ENCODE data around the gene TRNP1. TPM values are rescaled to one million over a fixed set of nuclear protein-coding genes. Genes with fewer than 3 reads are reported as not detected.

Gene TRNP1
- total RNA-seq, 2 donors from 2014 or later, result 14.3 to 21.2 TPM

GRCh38 chr1:27009601-27010197 is 16.2 kb downstream of the TRNP1 start:
- peaks cover 20% of the 10 kb centered on the region for H3K36me3 ChIP-seq (ENCODE audit: control insufficient read depth, insufficient read depth, low read length)
- H3K27me3 Mint-ChIP-seq (ENCODE audit: insufficient read depth), result no peaks in the 10 kb centered on the region
- peak overlapping the region; percentile 74 for H3K27ac Mint-ChIP-seq
- peak; percentile 65 for DNase-seq
- H3K27me3 ChIP-seq (ENCODE audit: control insufficient read depth, insufficient read depth, low read length, poor library complexity, severe bottlenecking), result no peaks in the 10 kb centered on the region
- 76 to 98% methylated on average over 5 to 6 of the region's 6 CpGs for WGBS, 2 experiments (ENCODE audit: insufficient coverage in 1 of 2, insufficient read length in 1 of 2)
- H3K9ac ChIP-seq (ENCODE audit: extremely low read depth, low read length, poor library complexity, severe bottlenecking), result no peak overlapping the region
- H3K4me3 ChIP-seq (ENCODE audit: low read length), result peak overlapping the region; percentile 81
- H3K27ac ChIP-seq (ENCODE audit: low read depth, low read length), result no peak overlapping the region
- peaks cover 41% of the 10 kb centered on the region for H3K4me1 Mint-ChIP-seq
- H3K36me3 Mint-ChIP-seq (ENCODE audit: low read depth), result peaks cover 11% of the 10 kb centered on the region
- peak overlapping the region; percentile 74 for H3K4me3 Mint-ChIP-seq
- no peaks in the 10 kb centered on the region for H3K9me3 ChIP-seq (ENCODE audit: control insufficient read depth, low read length)
- H3K4me1 ChIP-seq (ENCODE audit: control insufficient read depth, insufficient read depth, low read length), result peaks cover 23% of the 10 kb centered on the region
- no peaks in the 10 kb centered on the region for H3K9me3 Mint-ChIP-seq
- TF ChIP-seq, protein P1, sequence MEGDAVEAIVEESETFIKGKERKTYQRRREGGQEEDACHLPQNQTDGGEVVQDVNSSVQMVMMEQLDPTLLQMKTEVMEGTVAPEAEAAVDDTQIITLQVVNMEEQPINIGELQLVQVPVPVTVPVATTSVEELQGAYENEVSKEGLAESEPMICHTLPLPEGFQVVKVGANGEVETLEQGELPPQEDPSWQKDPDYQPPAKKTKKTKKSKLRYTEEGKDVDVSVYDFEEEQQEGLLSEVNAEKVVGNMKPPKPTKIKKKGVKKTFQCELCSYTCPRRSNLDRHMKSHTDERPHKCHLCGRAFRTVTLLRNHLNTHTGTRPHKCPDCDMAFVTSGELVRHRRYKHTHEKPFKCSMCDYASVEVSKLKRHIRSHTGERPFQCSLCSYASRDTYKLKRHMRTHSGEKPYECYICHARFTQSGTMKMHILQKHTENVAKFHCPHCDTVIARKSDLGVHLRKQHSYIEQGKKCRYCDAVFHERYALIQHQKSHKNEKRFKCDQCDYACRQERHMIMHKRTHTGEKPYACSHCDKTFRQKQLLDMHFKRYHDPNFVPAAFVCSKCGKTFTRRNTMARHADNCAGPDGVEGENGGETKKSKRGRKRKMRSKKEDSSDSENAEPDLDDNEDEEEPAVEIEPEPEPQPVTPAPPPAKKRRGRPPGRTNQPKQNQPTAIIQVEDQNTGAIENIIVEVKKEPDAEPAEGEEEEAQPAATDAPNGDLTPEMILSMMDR (conservative IDR thresholded peaks at IDR 0.05), result no peak

- Histone ChIP-seq H3K27ac (ENCODE audit: low read depth, low read length) (no peak overlapping the region), H3K4me1 (ENCODE audit: control insufficient read depth, insufficient read depth, low read length) (peaks cover 19% of the 10 kb centered on the region), H3K9me3 (ENCODE audit: control insufficient read depth, low read length) (no peaks in the 10 kb centered on the region), H3K27me3 (ENCODE audit: control insufficient read depth, insufficient read depth, low read length, poor library complexity, severe bottlenecking) (no peaks in the 10 kb centered on the region), H3K36me3 (ENCODE audit: control insufficient read depth, insufficient read depth, low read length) (peaks cover 13% of the 10 kb centered on the region), H3K4me3 (ENCODE audit: low read length) (peak overlapping the region; percentile 81), H3K9ac (ENCODE audit: extremely low read depth, low read length, poor library complexity, severe bottlenecking) (peak overlapping the region; percentile 69)
- 57 to 62% methylated on average over 3 to 5 of the region's 5 CpGs for WGBS, 2 experiments (ENCODE audit: insufficient coverage in 1 of 2, insufficient read length in 1 of 2)
- TF ChIP-seq, protein P1 (conservative IDR thresholded peaks at IDR 0.05), result no peak
- H3K4me1 Mint-ChIP-seq, result peaks cover 38% of the 10 kb centered on the region
- DNase-seq, result no peak
- H3K9me3 Mint-ChIP-seq, result no peaks in the 10 kb centered on the region
- peak overlapping the region; percentile 85 for H3K27ac Mint-ChIP-seq
- H3K4me3 Mint-ChIP-seq, result peak overlapping the region; percentile 74
- H3K27me3 Mint-ChIP-seq (ENCODE audit: insufficient read depth), result no peaks in the 10 kb centered on the region
- H3K36me3 Mint-ChIP-seq (ENCODE audit: low read depth), result peaks cover 8% of the 10 kb centered on the region
Measured at GRCh38 chr1:27010226-27010994, 16.9 kb downstream of the TRNP1 start.

DNA sequence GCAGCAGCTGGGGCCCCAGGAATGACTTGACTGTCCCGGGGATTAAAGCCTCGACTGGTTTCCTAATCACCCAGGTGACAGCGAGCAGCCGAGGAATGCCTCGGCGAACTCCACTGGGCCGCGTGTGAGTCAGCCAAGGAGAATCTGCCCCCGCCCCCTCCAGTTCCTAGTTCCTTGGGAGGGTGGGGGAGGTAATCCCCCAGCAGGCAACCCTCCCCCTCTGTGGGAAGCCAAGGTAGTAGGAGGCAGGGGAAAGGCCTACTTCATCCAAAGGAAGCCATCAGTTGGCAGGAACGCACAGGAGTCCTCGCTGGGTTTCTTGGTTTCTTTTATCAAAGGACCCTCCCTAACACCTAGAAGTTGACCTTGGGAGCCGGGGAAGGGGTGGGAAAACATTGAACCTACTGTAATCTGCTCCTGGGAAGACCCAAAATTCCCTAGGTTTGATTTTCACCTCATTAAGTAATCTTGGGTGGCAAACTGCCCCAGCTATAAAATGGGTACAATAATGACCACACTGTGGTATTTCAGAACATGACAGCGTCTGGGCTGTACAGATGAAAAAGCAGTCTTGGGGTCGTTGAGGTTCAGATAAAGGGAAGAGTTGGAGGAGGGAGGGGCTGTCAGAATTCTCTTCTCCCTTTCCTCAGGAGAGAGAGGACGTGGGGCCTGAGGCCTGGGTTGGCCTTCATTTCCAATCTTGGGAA is 17.7 kb downstream of the TRNP1 start:
- Mint-ChIP-seq H3K4me1 (peaks cover 38% of the 10 kb centered on the region), H3K27ac (peak overlapping the region; percentile 87), H3K9me3 (no peaks in the 10 kb centered on the region), H3K27me3 (ENCODE audit: insufficient read depth) (no peaks in the 10 kb centered on the region), H3K36me3 (ENCODE audit: low read depth) (peaks cover 5% of the 10 kb centered on the region), H3K4me3 (peak overlapping the region; percentile 74)
- H3K9me3 ChIP-seq (ENCODE audit: control insufficient read depth, low read length), result no peaks in the 10 kb centered on the region
- no peak overlapping the region for H3K27ac ChIP-seq (ENCODE audit: low read depth, low read length)
- H3K9ac ChIP-seq (ENCODE audit: extremely low read depth, low read length, poor library complexity, severe bottlenecking), result peak overlapping the region; percentile 69
- 2 to 7% methylated on average over 6 to 15 of the region's 15 CpGs for WGBS, 2 experiments (ENCODE audit: insufficient coverage in 1 of 2, insufficient read length in 1 of 2)
- peaks cover 19% of the 10 kb centered on the region for H3K4me1 ChIP-seq (ENCODE audit: control insufficient read depth, insufficient read depth, low read length)
- H3K36me3 ChIP-seq (ENCODE audit: control insufficient read depth, insufficient read depth, low read length), result peaks cover 5% of the 10 kb centered on the region
- no peaks in the 10 kb centered on the region for H3K27me3 ChIP-seq (ENCODE audit: control insufficient read depth, insufficient read depth, low read length, poor library complexity, severe bottlenecking)
- H3K4me3 ChIP-seq (ENCODE audit: low read length), result peak overlapping the region; percentile 92
- TF ChIP-seq, protein P1 (conservative IDR thresholded peaks at IDR 0.05), result no peak
- peak; percentile 98 for DNase-seq

All from endodermal cell (in vitro differentiated cells).